ENCODE measurements around the gene TMEM108.

Gene TMEM108

DNA sequence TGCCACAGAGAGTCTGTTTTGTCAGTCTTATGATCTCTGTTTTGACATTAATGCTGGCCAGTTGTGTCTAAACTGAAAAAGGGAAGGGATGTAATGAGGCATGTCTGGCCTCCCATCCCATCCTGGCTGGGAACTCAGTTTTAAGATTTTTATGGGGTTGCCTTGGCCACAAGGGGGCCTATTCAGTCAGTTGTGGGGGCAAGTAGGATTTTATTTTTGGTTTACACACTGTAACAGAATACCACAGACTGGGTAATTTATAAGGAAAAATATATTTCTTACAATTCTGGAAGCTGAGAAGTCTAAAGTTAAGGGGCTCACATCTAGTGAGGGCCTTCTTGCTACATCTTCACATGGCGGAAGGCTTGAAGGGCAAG is 129.8 kb downstream of the TMEM108 start:
- no peak for DNase-seq

DNA sequence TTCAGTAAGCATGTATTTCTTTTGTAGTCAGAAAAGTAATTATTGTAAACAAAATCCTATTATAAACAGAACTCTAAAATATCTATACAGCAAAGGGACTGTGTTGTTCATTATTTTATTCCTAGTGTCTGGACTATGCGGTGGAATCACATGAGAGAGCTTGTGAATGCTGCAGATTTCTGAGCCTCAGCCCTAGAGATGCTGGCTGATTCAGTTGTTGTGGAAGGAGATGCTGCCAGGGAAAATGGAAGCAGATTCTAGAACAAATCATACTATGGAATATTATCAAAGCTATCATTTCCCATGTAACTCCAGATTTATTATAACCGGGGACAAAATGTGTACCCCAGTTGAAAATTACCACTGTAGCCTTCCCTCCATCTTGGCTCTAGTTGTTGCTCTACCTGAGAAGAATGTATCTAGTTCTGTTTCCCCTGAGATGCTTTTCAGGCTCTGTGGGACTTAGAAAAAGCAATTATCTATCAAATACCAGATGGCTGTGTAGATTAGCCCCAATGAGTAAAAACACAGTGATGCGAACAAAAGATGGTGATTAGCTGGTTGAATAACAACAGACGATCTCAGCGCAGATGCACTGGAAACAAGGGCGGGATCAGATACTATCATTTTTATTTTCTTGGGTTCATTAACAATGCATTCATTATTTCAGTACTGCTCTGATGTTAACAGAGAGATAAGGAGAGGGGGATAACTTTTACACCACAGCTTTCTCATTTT is 131.3 kb downstream of the TMEM108 start:
- DNase-seq = no peak

DNA sequence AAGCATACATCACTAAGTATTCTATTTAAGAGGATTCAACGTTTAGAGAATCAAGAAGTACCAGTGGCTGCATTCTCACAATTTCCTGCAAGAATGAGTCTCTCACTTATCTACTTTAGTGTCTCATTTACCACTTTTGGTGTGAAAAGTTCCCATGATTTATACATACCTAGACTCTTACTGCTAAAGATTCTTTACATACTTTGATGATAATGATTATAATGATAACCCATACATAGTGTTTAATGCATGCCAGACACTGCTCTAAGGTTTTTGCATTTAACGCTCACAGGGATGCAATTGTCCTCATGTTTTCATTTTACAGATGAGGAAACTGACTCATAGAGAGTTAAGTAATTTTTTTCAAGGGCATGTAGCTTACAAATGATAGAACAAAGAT is 133.6 kb downstream of the TMEM108 start:
- no peak for DNase-seq

DNA sequence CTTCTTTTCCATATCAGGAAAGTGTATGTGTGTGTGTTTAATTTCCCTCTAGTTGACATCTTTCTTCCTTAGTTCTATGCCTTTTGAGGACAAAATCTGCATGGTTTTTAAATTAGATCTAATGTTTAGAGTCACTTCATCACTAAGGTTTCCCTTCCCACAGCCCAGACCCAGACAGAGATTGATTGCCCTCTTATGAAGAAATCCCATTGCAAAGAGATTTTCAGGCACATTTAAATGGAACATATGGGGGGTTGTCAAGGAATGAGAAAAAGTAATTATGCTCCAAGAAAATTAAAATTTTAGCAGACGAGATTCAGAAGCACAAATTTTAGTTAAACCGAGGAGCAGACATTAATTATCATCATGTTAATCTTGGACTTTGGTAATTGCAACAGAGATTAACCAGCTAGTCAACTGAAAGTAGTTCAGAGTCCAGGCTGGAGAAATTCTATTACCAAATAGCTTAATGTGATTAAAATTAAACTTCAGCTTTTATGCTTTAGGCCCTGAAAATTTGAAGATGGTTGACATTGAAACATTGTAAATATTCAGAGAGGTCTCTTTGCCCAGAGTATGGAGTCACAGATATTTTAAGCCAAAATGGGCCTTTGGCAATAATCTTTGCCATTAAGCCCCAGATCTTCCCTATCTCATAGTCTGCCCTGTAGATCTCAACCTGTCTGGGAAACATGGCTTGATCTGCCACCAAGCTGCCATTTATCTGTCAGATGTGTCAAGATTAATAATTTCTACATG is 143.4 kb downstream of the TMEM108 start:
- no peak for DNase-seq

DNA sequence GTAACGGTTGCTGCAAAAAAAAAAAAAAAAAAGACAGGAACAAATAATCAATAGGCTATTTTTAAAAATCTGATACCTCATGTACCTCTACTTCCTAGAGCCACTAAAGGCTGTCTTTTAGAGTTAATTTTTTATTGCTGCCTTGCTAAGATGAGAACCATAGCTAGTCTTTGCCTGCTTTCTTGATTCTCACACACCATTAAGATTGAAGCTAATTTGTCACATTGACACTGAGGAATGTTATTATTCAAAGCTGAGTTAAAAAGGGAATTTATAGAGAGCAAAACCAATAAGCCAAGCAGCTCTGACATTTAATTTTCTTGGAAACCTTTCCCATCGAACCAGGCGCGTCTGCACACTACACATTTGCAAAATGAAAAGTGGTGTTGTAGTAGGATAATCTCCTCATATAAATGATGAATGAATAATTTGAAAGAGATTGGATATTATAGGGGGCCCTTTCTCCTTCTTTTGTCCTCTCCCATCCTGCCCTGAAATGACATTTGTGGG is 149.7 kb downstream of the TMEM108 start:
- DNase-seq = no peak

DNA sequence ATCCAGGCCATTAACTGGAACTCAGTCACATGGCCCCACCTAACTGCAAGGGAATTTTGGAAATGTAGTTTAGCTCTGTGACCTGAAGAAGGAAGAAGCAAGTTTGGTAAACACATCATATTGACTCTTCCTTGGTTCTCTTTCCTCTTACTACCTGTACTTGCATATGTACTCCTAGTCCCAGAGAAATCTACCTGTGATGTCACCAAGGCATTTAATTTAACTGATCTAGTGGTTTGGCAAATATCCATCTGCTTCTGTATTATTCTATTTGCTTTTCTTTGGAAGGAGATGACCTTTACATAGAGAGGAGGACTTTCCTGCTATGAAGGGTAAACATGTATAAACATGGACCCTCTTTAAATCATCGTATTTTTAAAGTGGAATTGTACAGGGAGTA is 150.8 kb downstream of the TMEM108 start:
- no peak for DNase-seq

DNA sequence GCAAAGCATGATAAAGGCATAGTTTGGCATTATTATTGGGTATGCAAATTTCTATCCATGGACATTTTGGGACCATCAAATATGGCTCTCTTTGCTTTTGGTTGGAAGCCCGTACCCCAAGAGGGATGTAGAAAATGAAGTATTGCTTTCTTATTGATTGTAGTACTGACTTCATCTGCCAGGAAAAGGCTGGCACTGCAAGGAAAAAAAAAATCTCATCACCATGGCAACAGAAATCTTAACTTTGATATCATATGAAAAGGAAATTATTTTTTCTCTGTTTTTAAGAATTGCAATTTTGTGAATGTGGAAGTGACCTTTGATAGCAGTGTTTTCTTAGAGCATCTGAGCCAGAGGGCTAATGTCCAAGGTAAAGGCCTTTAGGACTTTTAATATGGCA is 151.7 kb downstream of the TMEM108 start:
- no peak for DNase-seq

DNA sequence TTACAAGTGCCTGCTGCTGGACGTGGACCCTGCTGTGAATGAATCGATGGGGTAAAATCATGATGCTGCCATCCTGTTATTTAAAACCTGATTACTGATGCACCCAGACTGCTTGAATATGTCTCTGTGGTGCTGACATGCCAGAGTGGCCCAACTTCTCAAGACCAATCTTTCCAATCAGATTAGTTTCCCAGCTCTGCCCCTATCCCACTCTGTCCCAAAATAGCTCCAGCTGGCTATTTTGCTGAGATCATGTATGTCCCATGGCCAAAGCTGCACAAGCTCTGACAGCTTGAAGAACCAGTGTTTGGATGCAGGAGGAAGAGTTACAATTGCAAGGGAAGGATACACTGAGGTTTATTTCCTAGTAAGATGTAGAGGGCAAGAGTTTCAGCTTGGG is 153.6 kb downstream of the TMEM108 start:
- DNase-seq = no peak

DNA sequence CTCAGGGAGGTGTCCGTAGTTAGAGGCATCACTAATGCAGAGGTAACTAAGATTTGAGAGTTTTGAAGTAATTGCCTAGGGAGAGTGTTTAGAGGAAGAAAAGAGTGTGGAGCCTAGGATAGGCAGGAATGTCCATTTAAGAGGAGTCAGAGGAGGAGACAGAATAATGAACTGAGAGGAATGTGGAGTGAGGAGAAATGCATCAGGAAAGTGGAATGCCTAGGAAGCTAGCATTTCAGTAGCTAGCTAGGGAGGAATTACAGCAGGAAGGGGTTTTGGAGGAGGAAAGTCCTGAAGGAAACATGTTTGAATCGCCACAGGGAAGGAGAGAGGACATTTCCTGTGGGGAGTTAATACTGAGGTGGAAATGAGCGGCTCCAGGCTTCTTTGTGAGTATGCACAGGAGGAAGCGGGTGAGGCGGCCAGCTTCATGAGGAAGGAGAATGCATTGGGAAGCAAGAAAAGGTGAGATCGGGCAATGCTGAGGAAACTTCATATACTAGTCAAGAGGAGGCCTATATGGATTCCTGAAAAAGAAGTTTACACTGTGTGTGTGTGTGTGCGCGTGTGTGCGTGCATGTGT is 154.3 kb downstream of the TMEM108 start:
- no peak for DNase-seq

DNA sequence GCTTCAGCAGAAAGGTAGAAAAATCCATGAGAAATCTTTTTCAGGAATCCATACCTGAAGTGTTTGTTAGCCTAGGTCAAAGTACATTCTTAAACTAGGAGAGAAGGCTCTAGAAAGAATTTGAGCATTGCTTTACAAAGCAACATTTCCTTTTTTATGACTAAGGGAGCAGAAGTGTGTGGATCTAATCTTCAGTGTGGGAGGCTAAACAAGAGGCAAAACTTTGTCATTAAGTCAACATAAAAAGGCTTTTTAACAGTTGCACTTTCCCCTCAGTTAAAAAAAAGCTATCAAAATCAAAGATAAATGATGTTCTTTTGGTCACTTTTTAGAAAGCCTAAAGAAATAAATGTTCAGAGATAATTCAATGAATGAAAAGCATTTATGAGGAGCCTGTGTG is 154.8 kb downstream of the TMEM108 start:
- no peak for DNase-seq

DNA sequence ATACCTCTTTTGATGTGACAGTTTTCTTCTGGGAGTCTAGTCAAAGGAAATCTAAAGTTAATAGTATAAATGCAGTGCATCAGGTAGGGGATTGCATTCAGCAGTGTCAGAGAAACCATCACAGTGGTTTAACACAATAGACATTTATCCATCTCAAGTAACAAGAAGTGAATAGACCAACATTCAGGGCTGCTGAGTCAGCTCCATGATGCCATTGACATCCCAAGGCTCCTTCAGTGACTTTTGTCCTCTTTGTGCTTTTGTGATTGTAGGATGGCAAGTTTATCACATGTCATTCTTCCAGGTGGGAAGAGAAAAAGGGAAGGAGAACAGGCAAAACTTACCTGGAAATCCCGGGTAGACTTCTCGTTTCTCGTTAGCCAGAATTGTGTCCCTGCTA is 158.3 kb downstream of the TMEM108 start:
- DNase-seq = no peak

DNA sequence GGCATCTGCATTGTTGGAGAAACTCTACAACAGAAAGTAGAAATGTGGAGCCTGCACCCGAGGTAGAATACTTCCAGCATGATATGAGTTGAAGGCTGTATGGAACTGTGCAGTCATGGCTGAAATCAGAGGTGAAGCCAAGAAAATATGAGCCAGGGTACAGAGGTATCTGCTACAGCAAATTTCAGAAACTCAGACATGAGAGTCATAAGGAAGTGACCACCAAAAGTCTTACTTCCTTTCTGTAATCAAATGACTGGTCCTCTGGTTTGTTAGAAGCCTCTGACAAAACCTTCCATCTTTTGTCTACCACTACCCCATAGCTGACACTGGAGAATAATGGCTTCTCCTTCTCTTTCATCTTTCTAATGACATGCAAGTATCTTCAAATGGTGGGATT is 159.4 kb downstream of the TMEM108 start:
- DNase-seq = no peak

DNA sequence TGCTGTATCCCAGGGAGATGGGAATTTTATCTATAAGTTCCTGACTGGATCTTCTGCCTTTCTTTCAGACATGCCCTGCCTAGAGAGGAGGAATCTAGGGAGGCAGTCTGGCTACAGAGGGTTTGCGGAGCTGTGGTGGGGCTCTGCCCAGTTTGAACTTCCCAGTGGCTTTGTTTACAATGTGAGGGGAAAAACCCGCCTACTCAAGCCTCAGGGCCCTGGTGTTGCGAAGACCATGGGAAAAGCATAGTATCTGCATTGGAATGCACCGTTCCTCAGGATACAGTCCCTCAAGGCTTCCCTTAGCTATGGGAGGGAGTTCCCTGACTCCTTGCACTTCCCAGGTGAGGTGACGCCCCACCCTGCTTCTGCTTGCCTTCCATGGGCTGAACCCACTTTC is 168.7 kb downstream of the TMEM108 start:
- no peak for DNase-seq

DNA sequence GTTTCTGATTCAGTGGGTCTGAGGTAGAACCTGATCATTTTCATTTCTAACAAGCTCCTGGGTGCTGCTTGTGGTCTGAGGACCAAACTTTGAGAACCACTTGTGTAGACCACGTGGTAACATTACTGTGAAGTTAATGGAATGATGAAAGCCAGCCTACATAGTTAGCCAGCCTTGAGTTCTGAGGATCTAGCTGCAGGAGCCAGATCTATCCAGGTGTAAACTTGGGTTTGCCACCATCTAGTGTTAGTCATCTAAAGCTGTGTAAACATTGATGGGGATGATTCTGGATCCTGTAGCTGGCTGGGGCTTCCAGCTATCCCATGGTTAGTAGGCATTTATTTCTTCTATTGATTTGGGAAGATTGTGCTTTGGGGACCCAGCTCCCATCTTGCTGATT is 170.0 kb downstream of the TMEM108 start:
- DNase-seq = no peak

DNA sequence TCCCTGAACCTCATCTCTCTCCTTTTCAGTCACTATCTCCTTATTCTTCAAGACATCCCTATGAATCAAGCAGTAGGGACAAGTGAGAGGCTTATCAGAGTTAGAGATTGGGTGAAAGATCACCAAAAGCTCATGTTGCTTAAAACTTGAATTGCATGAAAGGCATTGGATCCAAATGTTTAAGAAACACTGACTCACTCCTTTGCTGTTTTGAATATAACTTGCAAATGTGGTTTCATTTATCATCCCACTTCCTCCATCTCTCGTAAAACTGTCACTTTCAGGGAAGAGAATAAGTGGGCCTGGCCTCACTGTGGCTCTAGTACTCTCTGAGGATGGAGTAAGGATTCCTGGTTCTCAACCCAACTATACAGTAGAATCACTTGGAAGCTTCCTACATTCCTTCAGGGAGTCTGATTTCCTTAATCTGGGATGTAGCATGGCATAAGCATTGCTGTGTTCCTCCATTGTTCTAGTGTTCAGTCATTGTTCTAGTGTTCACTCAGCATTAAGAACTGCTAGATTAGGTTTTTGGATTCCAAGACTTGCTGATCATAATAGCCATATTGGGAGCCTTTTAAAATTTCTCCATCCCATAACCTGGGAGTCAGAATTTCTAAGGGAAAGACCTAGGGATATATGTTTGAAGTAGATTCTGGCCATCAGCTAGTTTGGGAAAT is 171.8 kb downstream of the TMEM108 start:
- DNase-seq = peak in 1 of 5 experiments; percentile 5

DNA sequence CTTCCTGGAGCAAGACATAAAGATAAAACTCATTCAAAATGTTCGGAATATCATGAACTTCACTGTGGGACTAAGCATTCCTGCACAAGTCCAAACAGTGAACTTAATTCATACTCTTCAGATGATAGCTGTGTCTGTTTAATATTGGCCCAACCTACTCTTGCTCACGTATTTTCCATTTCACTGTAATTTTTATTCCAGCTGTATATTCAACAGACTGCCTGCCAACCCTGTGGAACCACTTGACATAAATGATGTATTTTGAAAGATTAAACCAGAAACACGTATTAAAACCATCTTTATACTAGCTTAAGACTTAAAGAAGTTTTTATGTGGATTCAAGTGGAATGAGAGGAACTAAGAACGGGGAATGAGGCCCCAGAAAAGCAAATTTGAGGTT is 172.5 kb downstream of the TMEM108 start:
- DNase-seq = no peak

DNA sequence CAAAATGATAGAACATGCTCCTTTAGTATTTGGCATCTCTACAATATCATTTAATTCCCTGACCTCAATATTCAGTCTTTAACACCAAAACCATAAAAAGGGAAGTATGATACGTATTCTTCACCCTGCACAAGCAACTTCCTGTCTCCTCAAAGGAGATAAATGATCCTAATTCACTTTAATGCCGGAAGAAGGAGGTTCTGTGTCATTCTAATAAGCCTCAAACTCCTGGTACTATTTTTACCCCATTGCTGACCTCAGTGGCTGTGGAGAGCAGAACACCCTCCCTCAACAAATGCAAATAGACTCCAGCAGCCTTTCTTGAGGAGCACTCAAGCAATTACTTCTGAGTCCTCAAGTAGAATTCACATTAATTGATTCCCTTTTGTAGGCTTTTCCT is 173.3 kb downstream of the TMEM108 start:
- no peak for DNase-seq

DNA sequence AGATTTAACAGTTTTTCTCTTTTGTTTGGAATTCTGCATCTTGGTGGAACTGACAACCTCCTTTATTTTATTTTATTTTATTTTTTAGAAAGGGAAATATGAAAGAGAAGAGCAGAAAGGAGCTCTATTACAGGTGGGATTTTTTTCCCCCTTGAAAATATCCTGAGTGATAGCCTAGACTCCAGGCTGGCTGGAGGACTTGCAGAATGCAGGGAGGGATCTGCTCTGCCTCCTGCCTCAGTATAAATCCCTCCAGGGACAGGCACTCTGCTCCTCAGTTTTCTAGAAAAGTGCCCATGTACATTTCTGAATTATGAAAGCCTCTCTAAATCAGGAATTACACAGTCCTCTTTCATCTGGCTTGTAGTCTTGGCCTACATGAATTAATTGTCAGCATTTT is 173.7 kb downstream of the TMEM108 start:
- DNase-seq = no peak

DNA sequence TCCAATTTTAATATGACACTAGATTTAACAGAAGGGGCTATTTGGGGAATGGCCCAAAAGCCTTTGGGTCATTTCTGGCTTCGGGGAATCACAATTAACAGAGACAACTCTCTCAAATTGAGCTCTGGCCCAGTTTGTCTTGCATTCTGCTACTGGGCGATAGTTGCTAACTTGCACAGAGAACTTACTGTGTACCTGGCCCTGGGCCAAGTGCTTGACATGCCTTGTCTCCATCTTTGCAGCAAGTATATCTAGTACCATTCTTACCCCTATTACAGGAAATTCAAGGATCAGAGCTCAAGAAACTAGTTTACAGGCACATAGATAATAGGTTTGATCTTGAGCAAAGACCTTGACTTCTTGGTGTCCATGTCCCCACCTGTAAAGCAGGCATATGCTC is 175.7 kb downstream of the TMEM108 start:
- no peak for DNase-seq

DNA sequence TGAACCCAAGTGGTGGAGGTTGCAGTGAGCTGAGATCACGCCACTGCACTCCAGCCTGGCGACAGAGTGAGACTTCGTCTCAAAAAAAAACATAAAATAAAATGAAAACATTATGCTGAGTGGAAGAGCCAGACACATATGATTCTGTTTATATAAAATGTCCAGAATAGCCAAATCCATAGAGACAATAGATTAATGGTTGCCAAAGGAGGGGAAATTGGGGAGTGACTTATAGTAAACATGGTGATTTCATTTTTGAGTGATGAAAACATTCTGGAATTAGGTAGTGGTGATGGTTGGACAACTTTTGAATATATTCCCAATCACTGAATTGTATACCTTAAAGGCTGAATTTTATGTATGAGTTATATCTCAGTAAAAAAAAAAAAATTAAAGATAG is 189.6 kb downstream of the TMEM108 start:
- no peak for DNase-seq

DNA sequence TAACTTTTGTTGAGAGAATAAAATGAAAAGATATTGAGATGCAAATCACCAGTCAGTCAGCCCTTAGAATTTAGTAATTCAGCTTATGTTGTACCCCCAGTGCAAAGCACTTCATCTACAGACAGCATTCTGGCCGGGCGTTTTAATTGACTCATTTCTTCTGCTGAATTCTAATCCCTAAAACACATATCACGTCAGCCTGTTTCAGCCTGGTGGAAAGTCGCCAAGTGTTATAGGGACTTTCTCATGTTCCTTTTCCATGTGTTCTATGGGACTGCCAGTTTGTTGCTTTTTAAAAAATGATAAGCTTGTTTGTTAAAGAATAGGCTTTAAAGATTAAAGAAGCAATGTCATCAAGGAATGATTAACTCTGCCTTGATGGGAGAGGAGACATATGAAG is 192.0 kb downstream of the TMEM108 start:
- DNase-seq = no peak

DNA sequence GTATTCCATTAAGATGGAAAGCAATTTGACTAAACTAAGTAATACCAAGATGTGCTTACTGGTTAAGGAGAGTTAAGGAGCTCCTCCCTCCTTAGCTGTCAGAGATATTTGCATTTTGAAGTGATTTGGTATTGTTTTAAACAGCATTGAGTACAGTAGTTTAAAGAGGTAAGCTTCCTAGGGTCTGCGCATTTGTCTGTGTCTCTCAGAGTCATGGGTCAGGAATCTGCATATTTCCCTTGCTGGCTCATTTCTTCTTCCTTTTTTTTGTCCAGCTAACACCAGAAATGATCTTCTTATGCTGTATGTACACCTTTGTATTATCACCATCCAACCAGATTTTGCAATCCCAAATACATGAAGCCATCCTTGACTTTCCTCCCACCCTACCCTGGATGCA is 198.7 kb downstream of the TMEM108 start:
- DNase-seq = no peak

DNA sequence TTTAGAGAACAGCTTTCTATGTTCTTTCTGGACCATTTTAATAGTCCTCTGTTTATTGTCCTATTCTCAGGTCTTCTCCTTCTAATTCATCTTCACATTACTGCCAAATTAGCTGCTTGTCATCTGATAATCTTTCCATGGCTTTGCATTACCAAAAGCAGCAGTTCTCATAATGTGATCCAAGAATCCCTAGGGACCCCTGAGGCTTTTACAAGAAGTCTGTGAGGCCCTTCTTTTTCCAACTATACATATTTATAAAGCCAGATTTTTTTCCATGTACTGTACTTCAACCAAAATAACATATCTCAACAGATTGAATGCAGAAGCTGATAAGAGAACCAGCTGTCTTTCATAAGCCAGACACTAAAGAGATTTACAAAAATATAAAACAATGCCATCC is 199.2 kb downstream of the TMEM108 start:
- DNase-seq = no peak

All from T-helper 2 cell (primary cell).